ENCODE results near the gene PCNX2. TPM values are rescaled to one million over a fixed set of nuclear protein-coding genes. Genes with fewer than 3 reads are reported as not detected.

PCNX2 gene
- total RNA-seq, 1 donor = 56.8 TPM

- H3K79me2 ChIP-seq (ENCODE audit: insufficient read depth, low read length) = no peaks in the 10 kb centered on the region
- H3K4me1 ChIP-seq (ENCODE audit: insufficient read depth, low read length) = no peaks in the 10 kb centered on the region
- no peak for TF ChIP-seq CTCF (IDR thresholded peaks at IDR 0.05; ENCODE audit: extremely low read depth, low read depth, low read length)
- H3K27ac ChIP-seq (ENCODE audit: low read depth, low read length) = no peak overlapping the region
- H3K36me3 ChIP-seq (ENCODE audit: insufficient read depth, low read length) = peaks cover 3% of the 10 kb centered on the region
- H4K20me1 ChIP-seq (ENCODE audit: insufficient read depth, low read length) = no peaks in the 10 kb centered on the region
- no peak overlapping the region for H3K4me2 ChIP-seq (ENCODE audit: insufficient read depth, low read length)
- DNase-seq (ENCODE audit: insufficient read length, low spot score, missing footprints) = no peak
- H3K4me3 ChIP-seq (ENCODE audit: insufficient read depth, low read length) = no peak overlapping the region
- H2AFZ ChIP-seq (ENCODE audit: low read length) = no peak overlapping the region
- H3K27me3 ChIP-seq (ENCODE audit: insufficient read depth, low read length) = no peaks in the 10 kb centered on the region
- H3K9me3 ChIP-seq (ENCODE audit: low read depth, low read length) = no peaks in the 10 kb centered on the region
Observed at GRCh38 chr1:233211106-233211505, 84.4 kb downstream of the PCNX2 start.

- Histone ChIP-seq H3K9me3 (ENCODE audit: low read depth, low read length) (no peaks in the 10 kb centered on the region), H3K27me3 (ENCODE audit: insufficient read depth, low read length) (no peaks in the 10 kb centered on the region), H4K20me1 (ENCODE audit: insufficient read depth, low read length) (no peaks in the 10 kb centered on the region), H3K4me1 (ENCODE audit: insufficient read depth, low read length) (no peaks in the 10 kb centered on the region), H3K27ac (ENCODE audit: low read depth, low read length) (no peak overlapping the region), H2AFZ (ENCODE audit: low read length) (no peak overlapping the region), H3K36me3 (ENCODE audit: insufficient read depth, low read length) (peaks cover 5% of the 10 kb centered on the region), H3K4me3 (ENCODE audit: insufficient read depth, low read length) (no peak overlapping the region), H3K79me2 (ENCODE audit: insufficient read depth, low read length) (no peaks in the 10 kb centered on the region), H3K4me2 (ENCODE audit: insufficient read depth, low read length) (no peak overlapping the region)
- no peak for DNase-seq (ENCODE audit: insufficient read length, low spot score, missing footprints)
- TF ChIP-seq CTCF (IDR thresholded peaks at IDR 0.05; ENCODE audit: extremely low read depth, low read depth, low read length) = no peak
Observed at GRCh38 chr1:233209481-233209880, 86.0 kb downstream of the PCNX2 start.

- DNase-seq (ENCODE audit: insufficient read length, low spot score, missing footprints) = no peak
- peaks cover 5% of the 10 kb centered on the region for H3K36me3 ChIP-seq (ENCODE audit: insufficient read depth, low read length)
- no peaks in the 10 kb centered on the region for H4K20me1 ChIP-seq (ENCODE audit: insufficient read depth, low read length)
- no peak overlapping the region for H3K27ac ChIP-seq (ENCODE audit: low read depth, low read length)
- H3K9me3 ChIP-seq (ENCODE audit: low read depth, low read length) = no peaks in the 10 kb centered on the region
- no peaks in the 10 kb centered on the region for H3K4me1 ChIP-seq (ENCODE audit: insufficient read depth, low read length)
- TF ChIP-seq CTCF (IDR thresholded peaks at IDR 0.05; ENCODE audit: extremely low read depth, low read depth, low read length) = no peak
- no peaks in the 10 kb centered on the region for H3K27me3 ChIP-seq (ENCODE audit: insufficient read depth, low read length)
- H3K79me2 ChIP-seq (ENCODE audit: insufficient read depth, low read length) = no peaks in the 10 kb centered on the region
- H2AFZ ChIP-seq (ENCODE audit: low read length) = no peak overlapping the region
- no peak overlapping the region for H3K4me2 ChIP-seq (ENCODE audit: insufficient read depth, low read length)
- no peak overlapping the region for H3K4me3 ChIP-seq (ENCODE audit: insufficient read depth, low read length)
Observed at GRCh38 chr1:233208687-233209086, 86.8 kb downstream of the PCNX2 start.

GRCh38 chr1:233197940-233198339, 97.6 kb downstream of the PCNX2 start:
- TF ChIP-seq CTCF (IDR thresholded peaks at IDR 0.05; ENCODE audit: extremely low read depth, low read depth, low read length) = no peak
- H2AFZ ChIP-seq (ENCODE audit: low read length) = no peak overlapping the region
- no peaks in the 10 kb centered on the region for H3K4me1 ChIP-seq (ENCODE audit: insufficient read depth, low read length)
- H3K27ac ChIP-seq (ENCODE audit: low read depth, low read length) = no peak overlapping the region
- H3K4me2 ChIP-seq (ENCODE audit: insufficient read depth, low read length) = no peak overlapping the region
- H3K4me3 ChIP-seq (ENCODE audit: insufficient read depth, low read length) = no peak overlapping the region
- DNase-seq (ENCODE audit: insufficient read length, low spot score, missing footprints) = no peak
- no peaks in the 10 kb centered on the region for H3K79me2 ChIP-seq (ENCODE audit: insufficient read depth, low read length)
- H3K27me3 ChIP-seq (ENCODE audit: insufficient read depth, low read length) = no peaks in the 10 kb centered on the region
- H3K9me3 ChIP-seq (ENCODE audit: low read depth, low read length) = no peaks in the 10 kb centered on the region
- H4K20me1 ChIP-seq (ENCODE audit: insufficient read depth, low read length) = no peaks in the 10 kb centered on the region
- peaks cover 12% of the 10 kb centered on the region for H3K36me3 ChIP-seq (ENCODE audit: insufficient read depth, low read length)
